HuH-7 (cell line): ENCODE results near the gene GRK1.
A peak's percentile ranks its signal among the peaks of the same experiment; 100 is the strongest.

ENCODE experiments used
- DNase-seq: peaks from one replicate; pipeline ENCODE4 v3.0.0; 2011; ENCODE audit warnings: low spot score

Gene GRK1

GRCh38 chr13:113758651-113759524, 91.9 kb downstream of the GRK1 start, which contains the start of gene TMEM255B:
Gene TMEM255B, plus strand, starts transcription at chr13:113759226. Its CDS starts 44 bp downstream, at chr13:113759270.
- DNase-seq: peak; percentile 91

GRCh38 chr13:113759525-113760137, 92.6 kb downstream of the GRK1 start:
- no peak for DNase-seq

- no peak for DNase-seq
These were observed 94.1 kb downstream of the GRK1 start for GRCh38 chr13:113761136-113761535.

GRCh38 chr13:113762075-113762474, 95.1 kb downstream of the GRK1 start:
- no peak for DNase-seq

GRCh38 chr13:113762538-113762937, 95.5 kb downstream of the GRK1 start:
- DNase-seq: no peak

- no peak for DNase-seq
These were observed 96.2 kb downstream of the GRK1 start for GRCh38 chr13:113763254-113763653.

- no peak for DNase-seq
These were observed 97.2 kb downstream of the GRK1 start for GRCh38 chr13:113763961-113764792.

- no peak for DNase-seq
These were observed 98.0 kb downstream of the GRK1 start for GRCh38 chr13:113764793-113765563.

GRCh38 chr13:113765564-113765910, 98.5 kb downstream of the GRK1 start:
- no peak for DNase-seq

GRCh38 chr13:113766035-113766800, 99.2 kb downstream of the GRK1 start:
- no peak for DNase-seq

- no peak for DNase-seq
These were observed 100.3 kb downstream of the GRK1 start for GRCh38 chr13:113767366-113767765.

- DNase-seq: no peak
These were observed 101.2 kb downstream of the GRK1 start for GRCh38 chr13:113768018-113768905.

GRCh38 chr13:113769106-113769505, 102.1 kb downstream of the GRK1 start:
- DNase-seq: no peak

GRCh38 chr13:113769881-113770280, 102.9 kb downstream of the GRK1 start:
- no peak for DNase-seq

GRCh38 chr13:113770441-113770840, 103.4 kb downstream of the GRK1 start:
- DNase-seq: no peak

- DNase-seq: no peak
These were observed 103.9 kb downstream of the GRK1 start for GRCh38 chr13:113770937-113771336.

GRCh38 chr13:113771709-113772331, 104.8 kb downstream of the GRK1 start:
- no peak for DNase-seq

GRCh38 chr13:113774177-113775107, 107.4 kb downstream of the GRK1 start:
- no peak for DNase-seq
